GM21367 (cell line): ENCODE measurements around the gene CCDC77.

Source experiments
- ATAC-seq: cut with Tn5 transposase; IDR thresholded peaks from one replicate; pipeline ENCODE4 v1.9.1; 2021; ENCODE audit not compliant: unreplicated experiment

CCDC77 gene

GRCh38 chr12:452667-453210, 51.3 kb downstream of the CCDC77 start:
- no peak for ATAC-seq

GRCh38 chr12:454833-455232, 53.4 kb downstream of the CCDC77 start:
- no peak for ATAC-seq

- ATAC-seq, result no peak
Observed at GRCh38 chr12:455821-456220, 54.4 kb downstream of the CCDC77 start.

- ATAC-seq, result no peak
Observed at GRCh38 chr12:457676-458075, 56.2 kb downstream of the CCDC77 start.

GRCh38 chr12:459050-459429, 57.6 kb downstream of the CCDC77 start:
- no peak for ATAC-seq

- no peak for ATAC-seq
Observed at GRCh38 chr12:459430-460258, 58.2 kb downstream of the CCDC77 start, which contains the start of gene B4GALNT3. TSS of gene B4GALNT3 (plus strand) at chr12:459939. CDS start at chr12:460377, 438 bp downstream.

- ATAC-seq, result no peak
Observed at GRCh38 chr12:460261-461230, 59.1 kb downstream of the CCDC77 start.

- no peak for ATAC-seq
Observed at GRCh38 chr12:461425-461824, 60.0 kb downstream of the CCDC77 start.

GRCh38 chr12:462936-463705, 61.7 kb downstream of the CCDC77 start:
- ATAC-seq, result no peak

- no peak for ATAC-seq
Observed at GRCh38 chr12:464484-465267, 63.2 kb downstream of the CCDC77 start.

GRCh38 chr12:466039-466438, 64.6 kb downstream of the CCDC77 start:
- no peak for ATAC-seq

- ATAC-seq, result no peak
Observed at GRCh38 chr12:466762-467161, 65.3 kb downstream of the CCDC77 start.

GRCh38 chr12:467591-467990, 66.1 kb downstream of the CCDC77 start:
- ATAC-seq, result no peak

GRCh38 chr12:468671-469389, 67.4 kb downstream of the CCDC77 start:
- no peak for ATAC-seq

- ATAC-seq, result no peak
Observed at GRCh38 chr12:470133-470532, 68.7 kb downstream of the CCDC77 start.

- ATAC-seq, result no peak
Observed at GRCh38 chr12:473198-473597, 71.8 kb downstream of the CCDC77 start.

GRCh38 chr12:473863-474577, 72.6 kb downstream of the CCDC77 start:
- ATAC-seq, result no peak

- ATAC-seq, result no peak
Observed at GRCh38 chr12:475286-475685, 73.8 kb downstream of the CCDC77 start.

- no peak for ATAC-seq
Observed at GRCh38 chr12:479161-479560, 77.7 kb downstream of the CCDC77 start.
